HEK293 (cell line): Measurements from ENCODE around the gene PRR35.

ENCODE experiments used
- CTCF ChIA-PET: fragments of 350-600 bp; formaldehyde crosslinking; extraction: SDS; loops from one replicate; lab custom pipeline; 2021; ENCODE audit warnings: antibody characterized with exemption; lab: Yijun Ruan, JAX
- POLR2A ChIA-PET: fragments of 300-600 bp; formaldehyde crosslinking; extraction: SDS; loops from one replicate; lab custom pipeline; 2020; ENCODE audit warnings: antibody characterized with exemption, inconsistent platforms; lab: Yijun Ruan, JAX
- H3K27ac ChIP-seq: fragments of 200-500 bp; sonication (Bioruptor generic); 2 replicates; pipeline ENCODE4 v1.5.1; 2014; ENCODE audit warnings: low read depth, low read length, control low read depth, inconsistent platforms; ENCODE audit errors: extremely low read depth
- H3K36me3 ChIP-seq, 2 experiments: fragments of 200-500 bp in 1 of 2; sonication (Bioruptor generic) in 1 of 2; 1 replicate in 1 of 2; 2 replicates in 1 of 2; pipeline ENCODE4 v1.5.1; 2014 to 2017; ENCODE audit warnings: inconsistent platforms in 2 of 2, low read length in 2 of 2; ENCODE audit not compliant: control insufficient read depth in 2 of 2, insufficient read depth in 1 of 2
- H3K4me1 ChIP-seq: fragments of 200-500 bp; sonication (Bioruptor generic); 2 replicates; pipeline ENCODE4 v1.5.1; 2014; ENCODE audit warnings: mild to moderate bottlenecking, low read length, inconsistent platforms; ENCODE audit not compliant: control insufficient read depth, insufficient read depth
- H3K4me3 ChIP-seq: 2 replicates; pipeline ENCODE4 v1.5.1; 2011; ENCODE audit warnings: low read depth, mild to moderate bottlenecking, control low read depth, low read length, moderate library complexity
- H3K9me3 ChIP-seq: fragments of 200-500 bp; sonication (Bioruptor generic); 2 replicates; pipeline ENCODE4 v1.5.1; 2014; ENCODE audit warnings: low read depth, low read length, inconsistent platforms; ENCODE audit not compliant: control insufficient read depth, insufficient read depth
- EGR2 ChIP-seq: fragments of 450-650 bp; formaldehyde crosslinking; IDR thresholded peaks from 2 replicates; pipeline ENCODE4 v1.5.1; 2016; ENCODE audit warnings: low read depth, missing biosample characterization, missing genetic modification characterization
- GLI4 ChIP-seq: fragments of 450-650 bp; formaldehyde crosslinking; IDR thresholded peaks from 2 replicates; pipeline ENCODE4 v1.5.1; 2016; ENCODE audit warnings: missing biosample characterization, missing genetic modification characterization
- GLIS2 ChIP-seq: fragments of 450-650 bp; formaldehyde crosslinking; IDR thresholded peaks from 2 replicates; pipeline ENCODE4 v1.5.1; 2016; ENCODE audit warnings: missing biosample characterization, missing genetic modification characterization
- HIC1 ChIP-seq: fragments of 450-650 bp; formaldehyde crosslinking; IDR thresholded peaks from 2 replicates; pipeline ENCODE4 v1.5.1; 2016; ENCODE audit warnings: missing biosample characterization, missing genetic modification characterization
- PRDM1 ChIP-seq: fragments of 450-650 bp; formaldehyde crosslinking; IDR thresholded peaks from 2 replicates; pipeline ENCODE4; 2016; ENCODE audit warnings: missing biosample characterization, missing genetic modification characterization
- SP2 ChIP-seq: fragments of 450-650 bp; formaldehyde crosslinking; IDR thresholded peaks from 2 replicates; pipeline ENCODE4 v1.5.1; 2016; ENCODE audit warnings: missing biosample characterization, missing genetic modification characterization
- SP3 ChIP-seq: fragments of 450-650 bp; formaldehyde crosslinking; IDR thresholded peaks from 2 replicates; pipeline ENCODE4 v1.5.1; 2016; ENCODE audit warnings: missing biosample characterization, missing genetic modification characterization
- TCF7L2 ChIP-seq: IDR thresholded peaks from 2 replicates; pipeline ENCODE4 v1.6.1; 2011; ENCODE audit warnings: low read depth, mild to moderate bottlenecking, inconsistent platforms, low read length, moderate library complexity, borderline replicate concordance
- ZBTB17 ChIP-seq: fragments of 450-650 bp; formaldehyde crosslinking; IDR thresholded peaks from 2 replicates; pipeline ENCODE4 v1.5.1; 2016; ENCODE audit warnings: missing biosample characterization, missing genetic modification characterization
- ZBTB7A ChIP-seq: fragments of 450-650 bp; formaldehyde crosslinking; IDR thresholded peaks from 2 replicates; pipeline ENCODE4 v1.5.1; 2016; ENCODE audit warnings: low read depth, missing biosample characterization, missing genetic modification characterization
- ZFP37 ChIP-seq: fragments of 450-650 bp; formaldehyde crosslinking; IDR thresholded peaks from 2 replicates; pipeline ENCODE4 v1.5.1; 2016; ENCODE audit warnings: missing biosample characterization, missing genetic modification characterization
- ZFP69B ChIP-seq: fragments of 450-650 bp; formaldehyde crosslinking; IDR thresholded peaks from 2 replicates; pipeline ENCODE4 v1.5.1; 2016; ENCODE audit warnings: missing biosample characterization, missing genetic modification characterization
- ZNF10 ChIP-seq: fragments of 450-650 bp; formaldehyde crosslinking; IDR thresholded peaks from 2 replicates; pipeline ENCODE4 v1.5.1; 2017; ENCODE audit warnings: missing biosample characterization, missing genetic modification characterization
- ZNF2 ChIP-seq: fragments of 450-650 bp; formaldehyde crosslinking; IDR thresholded peaks from 2 replicates; pipeline ENCODE4 v1.5.1; 2016; ENCODE audit warnings: missing biosample characterization, missing genetic modification characterization
- ZNF354C ChIP-seq: fragments of 450-650 bp; formaldehyde crosslinking; IDR thresholded peaks from 2 replicates; pipeline ENCODE4 v1.5.1; 2016; ENCODE audit warnings: missing biosample characterization, missing genetic modification characterization, low read depth, borderline replicate concordance
- ZNF391 ChIP-seq: fragments of 450-650 bp; formaldehyde crosslinking; IDR thresholded peaks from 2 replicates; pipeline ENCODE4 v1.5.1; 2016; ENCODE audit warnings: low read depth, missing biosample characterization, missing genetic modification characterization, borderline replicate concordance
- ZNF416 ChIP-seq: fragments of 450-650 bp; formaldehyde crosslinking; IDR thresholded peaks from 2 replicates; pipeline ENCODE4 v1.5.1; 2016; ENCODE audit warnings: missing biosample characterization, missing genetic modification characterization
- ZNF48 ChIP-seq: fragments of 450-650 bp; formaldehyde crosslinking; IDR thresholded peaks from 2 replicates; pipeline ENCODE4 v1.5.1; 2016; ENCODE audit warnings: missing biosample characterization, missing genetic modification characterization
- ZNF639 ChIP-seq: fragments of 450-650 bp; formaldehyde crosslinking; IDR thresholded peaks from 2 replicates; pipeline ENCODE4 v1.5.1; 2016; ENCODE audit warnings: missing biosample characterization, missing genetic modification characterization
- ZNF707 ChIP-seq: fragments of 450-650 bp; formaldehyde crosslinking; IDR thresholded peaks from 2 replicates; pipeline ENCODE4 v1.5.1; 2016; ENCODE audit warnings: missing biosample characterization, missing genetic modification characterization
- ZXDB ChIP-seq: fragments of 450-650 bp; formaldehyde crosslinking; IDR thresholded peaks from 2 replicates; pipeline ENCODE4 v1.5.1; 2016; ENCODE audit warnings: missing biosample characterization, missing genetic modification characterization
- TF ChIP-seq, protein P1 (sequence below): fragments of 450-650 bp; formaldehyde crosslinking; IDR thresholded peaks from 2 replicates; pipeline ENCODE4 v1.5.1; 2016; ENCODE audit warnings: missing biosample characterization, missing genetic modification characterization
- TF ChIP-seq, protein P2 (sequence below): fragments of 450-650 bp; formaldehyde crosslinking; IDR thresholded peaks from 2 replicates; pipeline ENCODE4 v1.5.1; 2016; ENCODE audit warnings: missing biosample characterization, missing genetic modification characterization, borderline replicate concordance
- TF ChIP-seq, protein P3 (sequence below): fragments of 450-650 bp; formaldehyde crosslinking; IDR thresholded peaks from 2 replicates; pipeline ENCODE4 v1.5.1; 2016; ENCODE audit warnings: missing biosample characterization, missing genetic modification characterization

The PRR35 gene

GRCh38 chr16:583470-583814, 23.2 kb downstream of the PRR35 start (continued):
- TF ChIP-seq ZNF48 (tag by site-specific recombination) (no peak), EGR2 (tag by site-specific recombination) (peak; percentile 58), PRDM1 (no peak), GLI4 (tag by site-specific recombination) (no peak), TCF7L2 (no peak), SP3 (tag by site-specific recombination) (no peak), ZNF707 (tag by site-specific recombination) (no peak), GLIS2 (tag by site-specific recombination) (no peak), ZNF639 (tag by site-specific recombination) (no peak), ZXDB (no peak)
- TF ChIP-seq, protein P1, sequence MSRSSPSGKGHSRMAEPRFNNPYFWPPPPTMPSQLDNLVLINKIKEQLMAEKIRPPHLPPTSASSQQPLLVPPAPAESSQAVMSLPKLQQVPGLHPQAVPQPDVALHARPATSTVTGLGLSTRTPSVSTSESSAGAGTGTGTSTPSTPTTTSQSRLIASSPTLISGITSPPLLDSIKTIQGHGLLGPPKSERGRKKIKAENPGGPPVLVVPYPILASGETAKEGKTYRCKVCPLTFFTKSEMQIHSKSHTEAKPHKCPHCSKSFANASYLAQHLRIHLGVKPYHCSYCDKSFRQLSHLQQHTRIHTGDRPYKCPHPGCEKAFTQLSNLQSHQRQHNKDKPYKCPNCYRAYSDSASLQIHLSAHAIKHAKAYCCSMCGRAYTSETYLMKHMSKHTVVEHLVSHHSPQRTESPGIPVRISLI (tag by site-specific recombination) = no peak
- TF ChIP-seq, protein P2, sequence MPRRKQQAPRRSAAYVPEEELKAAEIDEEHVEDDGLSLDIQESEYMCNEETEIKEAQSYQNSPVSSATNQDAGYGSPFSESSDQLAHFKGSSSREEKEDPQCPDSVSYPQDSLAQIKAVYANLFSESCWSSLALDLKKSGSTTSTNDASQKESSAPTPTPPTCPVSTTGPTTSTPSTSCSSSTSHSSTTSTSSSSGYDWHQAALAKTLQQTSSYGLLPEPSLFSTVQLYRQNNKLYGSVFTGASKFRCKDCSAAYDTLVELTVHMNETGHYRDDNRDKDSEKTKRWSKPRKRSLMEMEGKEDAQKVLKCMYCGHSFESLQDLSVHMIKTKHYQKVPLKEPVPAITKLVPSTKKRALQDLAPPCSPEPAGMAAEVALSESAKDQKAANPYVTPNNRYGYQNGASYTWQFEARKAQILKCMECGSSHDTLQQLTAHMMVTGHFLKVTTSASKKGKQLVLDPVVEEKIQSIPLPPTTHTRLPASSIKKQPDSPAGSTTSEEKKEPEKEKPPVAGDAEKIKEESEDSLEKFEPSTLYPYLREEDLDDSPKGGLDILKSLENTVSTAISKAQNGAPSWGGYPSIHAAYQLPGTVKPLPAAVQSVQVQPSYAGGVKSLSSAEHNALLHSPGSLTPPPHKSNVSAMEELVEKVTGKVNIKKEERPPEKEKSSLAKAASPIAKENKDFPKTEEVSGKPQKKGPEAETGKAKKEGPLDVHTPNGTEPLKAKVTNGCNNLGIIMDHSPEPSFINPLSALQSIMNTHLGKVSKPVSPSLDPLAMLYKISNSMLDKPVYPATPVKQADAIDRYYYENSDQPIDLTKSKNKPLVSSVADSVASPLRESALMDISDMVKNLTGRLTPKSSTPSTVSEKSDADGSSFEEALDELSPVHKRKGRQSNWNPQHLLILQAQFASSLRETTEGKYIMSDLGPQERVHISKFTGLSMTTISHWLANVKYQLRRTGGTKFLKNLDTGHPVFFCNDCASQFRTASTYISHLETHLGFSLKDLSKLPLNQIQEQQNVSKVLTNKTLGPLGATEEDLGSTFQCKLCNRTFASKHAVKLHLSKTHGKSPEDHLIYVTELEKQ (tag by site-specific recombination) = no peak
- TF ChIP-seq, protein P3, sequence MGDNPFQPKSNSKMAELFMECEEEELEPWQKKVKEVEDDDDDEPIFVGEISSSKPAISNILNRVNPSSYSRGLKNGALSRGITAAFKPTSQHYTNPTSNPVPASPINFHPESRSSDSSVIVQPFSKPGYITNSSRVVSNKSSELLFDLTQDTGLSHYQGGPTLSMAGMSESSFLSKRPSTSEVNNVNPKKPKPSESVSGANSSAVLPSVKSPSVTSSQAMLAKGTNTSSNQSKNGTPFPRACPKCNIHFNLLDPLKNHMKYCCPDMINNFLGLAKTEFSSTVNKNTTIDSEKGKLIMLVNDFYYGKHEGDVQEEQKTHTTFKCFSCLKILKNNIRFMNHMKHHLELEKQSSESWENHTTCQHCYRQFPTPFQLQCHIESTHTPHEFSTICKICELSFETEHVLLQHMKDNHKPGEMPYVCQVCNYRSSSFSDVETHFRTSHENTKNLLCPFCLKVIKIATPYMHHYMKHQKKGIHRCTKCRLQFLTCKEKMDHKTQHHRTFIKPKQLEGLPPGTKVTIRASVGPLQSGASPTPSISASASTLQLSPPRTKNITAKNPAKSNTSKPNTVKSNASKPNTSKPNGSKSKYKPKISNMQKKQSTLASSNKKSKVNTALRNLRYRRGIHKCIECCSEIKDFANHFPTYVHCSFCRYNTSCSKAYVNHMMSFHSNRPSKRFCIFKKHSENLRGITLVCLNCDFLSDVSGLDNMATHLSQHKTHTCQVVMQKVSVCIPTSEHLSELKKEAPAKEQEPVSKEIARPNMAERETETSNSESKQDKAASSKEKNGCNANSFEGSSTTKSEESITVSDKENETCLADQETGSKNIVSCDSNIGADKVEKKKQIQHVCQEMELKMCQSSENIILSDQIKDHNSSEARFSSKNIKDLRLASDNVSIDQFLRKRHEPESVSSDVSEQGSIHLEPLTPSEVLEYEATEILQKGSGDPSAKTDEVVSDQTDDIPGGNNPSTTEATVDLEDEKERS (tag by site-specific recombination) = no peak

DNA sequence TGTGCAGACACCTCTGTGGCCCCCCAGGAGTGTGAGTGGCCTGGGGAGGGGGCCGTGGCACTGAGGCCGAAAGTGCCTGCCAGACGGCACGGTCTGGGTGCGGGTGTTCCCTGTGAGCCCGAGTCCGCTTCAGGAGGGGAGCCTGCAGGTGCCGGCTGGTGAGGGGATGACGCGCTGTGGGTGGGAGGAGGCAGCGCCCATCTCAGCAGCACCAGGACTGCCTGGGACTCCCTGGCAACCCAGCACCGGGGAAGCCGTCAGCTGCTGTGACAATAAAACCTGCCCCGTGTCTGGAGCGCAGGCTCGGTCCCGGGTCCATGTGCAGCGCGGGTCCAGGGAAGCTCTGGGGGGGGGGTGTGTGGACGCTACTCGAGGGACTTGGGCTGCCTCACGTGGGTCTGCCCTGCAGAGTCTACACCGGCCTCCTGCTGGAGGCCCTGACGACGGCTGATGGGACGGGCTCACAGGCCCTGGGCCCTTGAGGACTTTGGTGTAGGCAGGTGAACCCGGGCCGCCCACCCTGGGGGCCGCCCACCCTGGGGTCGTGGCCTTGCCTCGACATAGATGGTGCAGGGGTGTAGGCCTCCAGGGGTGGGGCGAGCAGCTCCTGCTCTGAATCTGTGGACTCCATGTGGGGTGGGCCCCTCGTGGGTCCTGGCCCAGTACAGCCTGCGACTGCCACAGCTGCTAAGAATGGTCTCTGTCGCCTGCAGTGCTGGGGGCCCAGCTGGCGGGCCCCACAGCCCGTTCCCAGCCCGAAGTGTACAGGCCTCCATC, 23.8 kb downstream of the PRR35 start:
- CTCF ChIA-PET = interaction anchor here (0.6 to 0.7 kb wide), 3 partner anchors 17 to 138 kb away, joined by 3 read pairs; no protein-coding TSS in a partner anchor
- Histone ChIP-seq H3K4me1 (peaks cover 5% of the 10 kb centered on the region; the same call in 1 of the 2 replicates), H3K4me3 (no peak overlapping the region), H3K36me3 (peaks cover 0 to 22% of the 10 kb centered on the region in 2 experiments; a peak in 1 of 3 replicates), H3K27ac (no peak overlapping the region), H3K9me3 (no peaks in the 10 kb centered on the region)
- POLR2A ChIA-PET = interaction anchor here (0.6 to 1.2 kb wide), 3 partner anchors 12 to 38 kb away, joined by 3 read pairs; no protein-coding TSS in a partner anchor
- TF ChIP-seq ZNF416 (tag by site-specific recombination) (no peak), ZNF354C (tag by site-specific recombination) (no peak), ZNF391 (tag by site-specific recombination) (peak; percentile 20; the same call in 1 of the 2 replicates), ZNF10 (tag by site-specific recombination) (peak; percentile 72; the same call in 1 of the 2 replicates), SP2 (peak; percentile 28; the same call in 1 of the 2 replicates), ZBTB17 (tag by site-specific recombination) (0 out of 2 replicates have a peak, but pooled peaks have one; percentile 10), HIC1 (peak; percentile 86), ZNF2 (peak; percentile 61; the same call in 1 of the 2 replicates), ZFP69B (peak; percentile 98), ZBTB7A (tag by site-specific recombination) (peak; percentile 67), ZXDB (no peak), ZFP37 (tag by site-specific recombination) (no peak)
